Measurements from ENCODE around the gene TFEB. TPM values are rescaled to one million over a fixed set of nuclear protein-coding genes. Genes with fewer than 3 reads are reported as not detected.

The TFEB gene
- total and polyA plus RNA-seq, 2 of the 8 experiments (the other 6 are each of a cell fraction or from before 2014, with no cell fraction given) = 2.3 to 6.7 TPM

DNA sequence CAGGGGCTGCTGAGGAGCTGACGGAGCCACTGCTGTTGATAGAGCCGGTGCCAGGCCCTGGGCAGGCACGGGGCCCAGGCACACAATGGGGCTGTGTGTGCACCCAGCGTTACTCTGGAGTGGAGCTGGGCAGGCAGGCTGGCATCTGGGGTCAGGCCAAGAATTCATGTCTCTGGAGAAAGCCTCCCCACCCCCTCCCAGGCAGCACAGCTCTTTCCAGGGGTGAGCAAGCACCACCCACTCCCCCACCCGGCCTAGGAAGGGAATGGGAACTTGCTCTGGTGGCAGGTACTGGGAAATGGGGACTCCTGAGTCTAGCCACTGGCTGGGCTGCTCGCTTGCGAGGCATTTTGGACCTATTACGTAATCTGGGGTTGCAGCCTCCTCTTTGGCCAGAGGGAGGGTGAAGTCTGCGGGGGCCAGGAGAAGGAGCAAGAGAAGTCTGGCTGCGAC, 22.7 kb downstream of the TFEB start:
- Histone ChIP-seq H2BK12ac (ENCODE audit: low read depth, low read length) (no peak overlapping the region), H3K27ac (ENCODE audit: low read depth, low read length) (no peak overlapping the region), H3K4ac (replicated peaks; ENCODE audit: insufficient read length, low read depth, low read length) (no peak overlapping the region), H3K18ac (ENCODE audit: extremely low read depth, low read length) (no peak overlapping the region), H3K9me3 (ENCODE audit: insufficient read depth in 2 of 2, low read depth in 1 of 2, low read length in 1 of 2) (no peaks in the 10 kb centered on the region), H3K9ac (replicated peaks in 1 of 4; ENCODE audit: extremely low read depth in 1 of 4, low read depth in 3 of 4, low read length in 3 of 4) (no peak overlapping the region), H3K79me2 (ENCODE audit: control insufficient read depth in 1 of 2, insufficient read depth in 2 of 2, low read length in 2 of 2) (no peaks in the 10 kb centered on the region), H3K4me3 (ENCODE audit: extremely low read depth in 1 of 4, insufficient read depth in 2 of 4, low read depth in 3 of 4, low read length in 4 of 4) (no peak overlapping the region), H3K79me1 (ENCODE audit: low read depth, low read length) (no peaks in the 10 kb centered on the region), H2AFZ (ENCODE audit: low read length) (no peak overlapping the region), H4K5ac (ENCODE audit: insufficient read length, low read depth, low read length) (no peak overlapping the region), H4K8ac (ENCODE audit: extremely low read depth, insufficient read depth, low read length) (no peak overlapping the region), H3K23ac (ENCODE audit: insufficient read length) (no peak overlapping the region), H2BK5ac (ENCODE audit: low read depth, low read length) (no peak overlapping the region), H2BK120ac (replicated peaks; ENCODE audit: low read depth, low read length) (no peak overlapping the region), H3K4me1 (replicated peaks in 1 of 4; ENCODE audit: control insufficient read depth in 3 of 4, insufficient read depth in 4 of 4, low read length in 3 of 4) (peaks cover 0 to 3% (median 0%) of the 10 kb centered on the region in 4 experiments; a peak in 1 of 7 replicates), H4K91ac (replicated peaks; ENCODE audit: insufficient read length, low read length) (no peak overlapping the region), H2BK20ac (ENCODE audit: low read length) (no peak overlapping the region), H3K36me3 (ENCODE audit: control insufficient read depth in 2 of 4, insufficient read depth in 4 of 4, low read length in 3 of 4) (no peaks in the 10 kb centered on the region), H3K4me2 (ENCODE audit: insufficient read depth in 1 of 2, low read depth in 2 of 2, low read length in 2 of 2) (no peak overlapping the region), H3K14ac (ENCODE audit: insufficient read length) (no peak overlapping the region), H4K20me1 (replicated peaks in 1 of 2; ENCODE audit: control insufficient read depth in 1 of 2, insufficient read depth in 2 of 2, low read length in 2 of 2) (peaks cover 0 to 2% of the 10 kb centered on the region in 2 experiments), H3K27me3 (replicated peaks in 1 of 4; ENCODE audit: control insufficient read depth in 3 of 4, extremely low read depth in 1 of 4, insufficient read depth in 3 of 4, low read length in 3 of 4) (no peaks in the 10 kb centered on the region; a peak in 1 of 7 replicates), H3K56ac (replicated peaks; ENCODE audit: insufficient read length, low read depth, low read length) (no peak overlapping the region), H3K23me2 (ENCODE audit: low read depth, low read length) (peaks cover 4% of the 10 kb centered on the region; the same call in 1 of the 2 replicates), H2BK15ac (ENCODE audit: low read length) (no peak overlapping the region), H2AK5ac (ENCODE audit: low read depth, low read length) (no peak overlapping the region)
- DNase-seq (ENCODE audit: low read depth in 1 of 2, low spot score in 2 of 2) (no peak), FAIRE-seq (no peak)
- 90% methylated on average over 10 of the region's 10 CpGs; no CpG with 5 or more reads in 1 of the 2 experiments for WGBS, 2 experiments (ENCODE audit: extremely low coverage in 1 of 2, insufficient coverage in 1 of 2, insufficient read length in 1 of 2, insufficient replicate concordance in 2 of 2, low coverage in 1 of 2, low lambda C conversion rate in 2 of 2, missing lambda C conversion rate in 1 of 2)
- TF ChIP-seq CREB1 (IDR thresholded peaks at IDR 0.05) (no peak), CEBPB (IDR thresholded peaks at IDR 0.05; ENCODE audit: low read depth, low read length) (peak; percentile 63)
- POLR2A ChIA-PET (ENCODE audit: partially characterized antibody) = no interaction called here
- CTCF ChIA-PET (ENCODE audit: partially characterized antibody) = interaction anchor here (1.2 to 3.4 kb wide), 5 partner anchors 8 to 344 kb away, joined by 3 to 10 read pairs (median 8); no protein-coding TSS in a partner anchor
